ENCODE measurements around the gene TMEM238.

The TMEM238 gene

DNA sequence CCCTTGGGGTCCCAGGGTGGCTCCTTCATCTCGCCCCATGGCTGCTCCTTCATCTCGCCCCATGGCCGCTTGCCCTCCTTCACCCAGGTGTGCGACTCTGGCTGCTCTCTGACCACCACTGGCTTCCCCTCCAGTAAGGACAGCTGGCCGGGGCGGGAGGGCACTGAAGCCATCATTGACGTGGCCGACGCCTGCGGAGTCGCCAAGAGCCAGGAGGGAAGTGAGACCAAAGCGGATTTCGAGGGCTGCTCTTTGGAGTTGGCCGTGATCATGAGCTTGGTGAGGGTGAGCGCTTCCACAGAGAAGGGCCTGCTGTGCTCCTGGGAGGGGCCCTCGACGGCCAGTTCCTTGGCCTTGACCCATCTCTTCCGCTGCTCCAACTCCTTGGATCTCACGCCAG lies 25.6 kb downstream of the TMEM238 start:
- H3K27me3 ChIP-seq (ENCODE audit: control insufficient read depth in 1 of 2, insufficient read depth in 2 of 2, low read length in 2 of 2): peaks cover 7 to 9% of the 10 kb centered on the region in 2 donors

DNA sequence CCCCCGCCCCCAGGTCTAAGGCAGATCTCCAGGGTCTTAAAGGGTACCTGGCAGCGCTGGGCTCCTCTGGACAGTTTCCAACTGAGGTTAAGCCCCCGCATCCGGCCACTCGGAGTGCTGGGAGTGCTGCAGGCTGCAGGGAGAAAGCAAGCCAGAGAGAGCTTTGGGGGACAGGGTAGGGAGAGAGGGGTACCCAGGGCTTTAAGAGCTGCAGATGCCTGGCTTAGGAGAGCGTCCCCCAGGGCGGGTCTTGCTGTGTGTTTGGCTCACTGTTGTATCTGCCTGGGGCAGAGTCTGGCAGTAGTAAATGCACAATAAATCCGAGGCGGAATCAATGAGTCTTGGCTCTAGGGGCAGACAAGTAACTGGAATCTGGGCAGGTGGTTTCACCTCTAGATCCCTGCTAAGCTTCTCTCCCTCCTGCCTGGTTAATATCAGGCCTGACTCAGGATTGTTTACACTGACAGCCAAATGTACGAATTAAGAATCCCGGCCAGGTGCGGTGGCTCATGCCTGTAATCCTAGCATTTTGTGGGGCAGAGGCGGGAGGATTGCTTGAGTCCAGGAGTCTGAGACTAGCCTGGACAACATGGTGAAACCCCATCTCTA lies 28.8 kb downstream of the TMEM238 start:
- no peak overlapping the region for H3K4me3 ChIP-seq (ENCODE audit: low read depth in 1 of 2, low read length in 2 of 2)

More for the DNA sequence above, 25.6 kb downstream of the TMEM238 start:
- H3K4me3 ChIP-seq (ENCODE audit: low read depth in 1 of 2, low read length in 2 of 2): no peak overlapping the region
- H3K9me3 ChIP-seq (ENCODE audit: control insufficient read depth in 1 of 2, low read length in 2 of 2): no peaks in the 10 kb centered on the region
- H3K27ac ChIP-seq (ENCODE audit: low read depth, low read length): no peak overlapping the region
- peaks cover 2 to 4% of the 10 kb centered on the region in 2 donors for H3K4me1 ChIP-seq (ENCODE audit: control insufficient read depth in 1 of 2, insufficient read depth in 2 of 2, low read length in 2 of 2)
- no peak overlapping the region for H3K9ac ChIP-seq (ENCODE audit: low read depth in 1 of 2, low read length in 2 of 2)
- H3K36me3 ChIP-seq (ENCODE audit: control insufficient read depth in 1 of 2, insufficient read depth in 2 of 2, low read length in 2 of 2): no peaks in the 10 kb centered on the region

DNA sequence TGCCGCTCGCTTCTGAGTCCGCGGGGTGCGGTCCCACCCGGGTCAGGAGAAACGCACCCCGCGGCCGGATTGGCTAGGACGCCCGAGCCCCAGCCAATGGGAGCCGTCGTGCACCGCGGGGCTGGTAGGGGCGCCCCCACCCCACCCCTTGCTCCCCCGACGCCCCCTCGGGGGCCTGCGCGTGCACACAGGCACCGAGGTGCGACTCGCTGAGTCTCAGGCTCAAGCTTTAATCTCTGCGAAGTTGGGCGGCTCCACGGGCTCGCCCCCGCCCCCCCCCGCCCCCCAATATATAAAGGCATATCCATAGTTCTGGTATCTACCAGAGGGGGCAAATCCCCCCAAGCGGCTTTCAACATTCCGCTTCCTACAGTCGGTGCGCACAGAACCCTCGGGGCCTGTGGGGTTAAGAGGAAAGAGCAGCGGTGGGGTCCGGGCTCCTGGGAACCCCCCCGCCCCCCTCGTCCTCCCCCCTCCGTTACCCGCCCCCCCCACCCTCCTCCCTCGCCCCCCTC lies 29.3 kb downstream of the TMEM238 start, which contains the start of gene COX6B2:
Gene COX6B2, minus strand, starts transcription at position 22 of the 515 bp plus-strand sequence. CDS start 198 bp downstream, outside the sequence.
- peaks cover 17 to 28% of the 10 kb centered on the region in 2 donors for H3K4me1 ChIP-seq (ENCODE audit: control insufficient read depth in 1 of 2, insufficient read depth in 2 of 2, low read length in 2 of 2)
- H3K9ac ChIP-seq (ENCODE audit: low read depth in 1 of 2, low read length in 2 of 2): no peak within 1 kb of the TSS
- peaks cover 27 to 36% of the 10 kb centered on the region in 2 donors for H3K27me3 ChIP-seq (ENCODE audit: control insufficient read depth in 1 of 2, insufficient read depth in 2 of 2, low read length in 2 of 2)
- H3K36me3 ChIP-seq (ENCODE audit: control insufficient read depth in 1 of 2, insufficient read depth in 2 of 2, low read length in 2 of 2): no peaks in the 10 kb centered on the region
- no peaks in the 10 kb centered on the region for H3K9me3 ChIP-seq (ENCODE audit: control insufficient read depth in 1 of 2, low read length in 2 of 2)
- peak within 1 kb of the TSS; percentile 48 to 63 for H3K4me3 ChIP-seq (ENCODE audit: low read depth in 1 of 2, low read length in 2 of 2)
- no peak within 1 kb of the TSS for H3K27ac ChIP-seq (ENCODE audit: low read depth, low read length)

More for the DNA sequence above, 28.8 kb downstream of the TMEM238 start:
- Histone ChIP-seq H3K27me3 (ENCODE audit: control insufficient read depth in 1 of 2, insufficient read depth in 2 of 2, low read length in 2 of 2) (peaks cover 27 to 36% of the 10 kb centered on the region in 2 donors), H3K9me3 (ENCODE audit: control insufficient read depth in 1 of 2, low read length in 2 of 2) (no peaks in the 10 kb centered on the region), H3K36me3 (ENCODE audit: control insufficient read depth in 1 of 2, insufficient read depth in 2 of 2, low read length in 2 of 2) (no peaks in the 10 kb centered on the region), H3K9ac (ENCODE audit: low read depth in 1 of 2, low read length in 2 of 2) (no peak overlapping the region), H3K4me1 (ENCODE audit: control insufficient read depth in 1 of 2, insufficient read depth in 2 of 2, low read length in 2 of 2) (peaks cover 17 to 28% of the 10 kb centered on the region in 2 donors), H3K27ac (ENCODE audit: low read depth, low read length) (no peak overlapping the region)

GRCh38 chr19:55353803-55354697 lies 30.0 kb downstream of the TMEM238 start:
- H3K9me3 ChIP-seq (ENCODE audit: control insufficient read depth in 1 of 2, low read length in 2 of 2): no peaks in the 10 kb centered on the region
- no peaks in the 10 kb centered on the region for H3K36me3 ChIP-seq (ENCODE audit: control insufficient read depth in 1 of 2, insufficient read depth in 2 of 2, low read length in 2 of 2)
- peaks cover 27 to 36% of the 10 kb centered on the region in 2 donors for H3K27me3 ChIP-seq (ENCODE audit: control insufficient read depth in 1 of 2, insufficient read depth in 2 of 2, low read length in 2 of 2)
- H3K4me3 ChIP-seq (ENCODE audit: low read depth in 1 of 2, low read length in 2 of 2): peak overlapping the region; percentile 48 to 63
- no peak overlapping the region for H3K27ac ChIP-seq (ENCODE audit: low read depth, low read length)
- H3K4me1 ChIP-seq (ENCODE audit: control insufficient read depth in 1 of 2, insufficient read depth in 2 of 2, low read length in 2 of 2): peaks cover 17 to 28% of the 10 kb centered on the region in 2 donors
- no peak overlapping the region for H3K9ac ChIP-seq (ENCODE audit: low read depth in 1 of 2, low read length in 2 of 2)

DNA sequence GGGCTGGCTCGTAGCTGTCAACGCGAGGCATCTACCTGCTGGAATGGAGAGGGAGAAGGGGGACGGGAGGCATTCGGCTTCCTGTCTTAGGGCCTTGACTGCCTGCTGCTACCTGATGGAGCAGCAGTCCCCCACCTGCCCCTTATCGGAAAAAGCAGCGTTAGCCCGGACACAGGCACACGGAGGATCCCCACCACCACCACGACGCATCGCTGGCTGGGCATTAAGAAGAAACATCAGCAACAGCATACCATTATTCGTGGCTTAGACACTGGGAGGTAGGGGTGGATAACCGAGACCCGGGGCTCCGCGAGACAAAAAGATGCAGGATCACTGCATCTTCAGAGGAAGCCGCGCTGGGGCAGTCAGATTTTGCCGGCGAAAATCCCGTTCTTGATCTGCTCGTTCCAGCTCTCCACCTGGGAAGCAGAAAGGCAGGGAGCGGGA lies 30.7 kb downstream of the TMEM238 start:
- no peaks in the 10 kb centered on the region for H3K9me3 ChIP-seq (ENCODE audit: control insufficient read depth in 1 of 2, low read length in 2 of 2)
- no peak overlapping the region for H3K9ac ChIP-seq (ENCODE audit: low read depth in 1 of 2, low read length in 2 of 2)
- peaks cover 17 to 28% of the 10 kb centered on the region in 2 donors for H3K4me1 ChIP-seq (ENCODE audit: control insufficient read depth in 1 of 2, insufficient read depth in 2 of 2, low read length in 2 of 2)
- no peaks in the 10 kb centered on the region for H3K36me3 ChIP-seq (ENCODE audit: control insufficient read depth in 1 of 2, insufficient read depth in 2 of 2, low read length in 2 of 2)
- H3K27ac ChIP-seq (ENCODE audit: low read depth, low read length): no peak overlapping the region
- H3K27me3 ChIP-seq (ENCODE audit: control insufficient read depth in 1 of 2, insufficient read depth in 2 of 2, low read length in 2 of 2): peaks cover 27 to 36% of the 10 kb centered on the region in 2 donors
- peak overlapping the region; percentile 48 to 63 for H3K4me3 ChIP-seq (ENCODE audit: low read depth in 1 of 2, low read length in 2 of 2)

DNA sequence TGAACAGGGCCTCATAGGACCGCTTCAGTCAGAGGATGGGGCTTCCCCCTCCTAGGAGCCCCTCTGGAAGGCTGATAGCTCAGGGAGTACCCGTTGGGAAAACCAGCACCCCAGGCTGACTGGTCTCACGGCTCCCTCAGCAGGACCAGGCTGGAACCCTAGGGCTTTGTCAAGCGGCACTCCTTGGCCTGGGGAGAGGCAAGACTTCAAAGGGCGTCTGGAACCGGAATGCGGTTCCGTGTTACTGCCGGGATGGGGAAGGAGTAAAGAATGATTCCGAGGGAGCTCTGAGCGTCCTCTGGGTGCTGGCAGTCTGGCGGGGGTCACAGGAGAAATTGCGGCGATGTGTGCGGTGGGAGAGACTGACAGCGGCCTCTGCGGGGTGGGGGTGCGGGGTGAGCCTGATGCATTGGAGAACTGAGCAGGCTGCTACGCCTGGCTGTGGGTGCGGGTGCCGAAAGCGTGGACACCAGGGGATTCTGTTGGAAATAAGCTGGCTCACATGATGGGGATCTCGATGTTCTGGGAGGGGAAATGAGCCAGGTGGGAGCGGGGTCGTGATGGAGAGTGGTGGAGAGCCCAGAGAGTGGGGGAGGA lies 31.4 kb downstream of the TMEM238 start:
- no peaks in the 10 kb centered on the region for H3K36me3 ChIP-seq (ENCODE audit: control insufficient read depth in 1 of 2, insufficient read depth in 2 of 2, low read length in 2 of 2)
- H3K27ac ChIP-seq (ENCODE audit: low read depth, low read length): no peak overlapping the region
- H3K9me3 ChIP-seq (ENCODE audit: control insufficient read depth in 1 of 2, low read length in 2 of 2): no peaks in the 10 kb centered on the region
- H3K4me1 ChIP-seq (ENCODE audit: control insufficient read depth in 1 of 2, insufficient read depth in 2 of 2, low read length in 2 of 2): peaks cover 17 to 28% of the 10 kb centered on the region in 2 donors
- H3K27me3 ChIP-seq (ENCODE audit: control insufficient read depth in 1 of 2, insufficient read depth in 2 of 2, low read length in 2 of 2): peaks cover 27 to 36% of the 10 kb centered on the region in 2 donors
- no peak overlapping the region for H3K9ac ChIP-seq (ENCODE audit: low read depth in 1 of 2, low read length in 2 of 2)
- no peak overlapping the region for H3K4me3 ChIP-seq (ENCODE audit: low read depth in 1 of 2, low read length in 2 of 2)

DNA sequence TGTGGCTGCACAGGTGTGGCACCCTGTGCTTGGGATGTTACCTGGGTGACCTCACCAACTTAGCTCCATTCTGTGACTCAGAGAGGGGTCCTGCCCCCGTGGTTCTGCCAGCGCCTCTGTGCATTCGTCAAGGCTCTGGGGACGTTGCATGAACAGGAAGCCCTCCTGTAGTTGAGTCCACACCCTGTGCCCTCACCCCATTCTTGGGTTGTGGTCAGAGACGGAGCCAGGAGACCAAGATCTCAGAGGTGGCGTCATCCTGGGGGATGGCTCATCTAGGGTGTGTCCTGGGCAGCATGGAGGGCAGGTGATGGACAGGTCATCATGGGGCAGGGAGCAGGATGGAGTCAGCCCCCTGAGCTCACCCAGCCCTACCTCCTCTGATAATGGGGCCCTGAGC lies 32.1 kb downstream of the TMEM238 start:
- Histone ChIP-seq H3K9me3 (ENCODE audit: control insufficient read depth in 1 of 2, low read length in 2 of 2) (no peaks in the 10 kb centered on the region), H3K4me3 (ENCODE audit: low read depth in 1 of 2, low read length in 2 of 2) (no peak overlapping the region), H3K27me3 (ENCODE audit: control insufficient read depth in 1 of 2, insufficient read depth in 2 of 2, low read length in 2 of 2) (peaks cover 27 to 34% of the 10 kb centered on the region in 2 donors), H3K36me3 (ENCODE audit: control insufficient read depth in 1 of 2, insufficient read depth in 2 of 2, low read length in 2 of 2) (no peaks in the 10 kb centered on the region), H3K4me1 (ENCODE audit: control insufficient read depth in 1 of 2, insufficient read depth in 2 of 2, low read length in 2 of 2) (peaks cover 17 to 28% of the 10 kb centered on the region in 2 donors), H3K9ac (ENCODE audit: low read depth in 1 of 2, low read length in 2 of 2) (no peak overlapping the region), H3K27ac (ENCODE audit: low read depth, low read length) (no peak overlapping the region)

DNA sequence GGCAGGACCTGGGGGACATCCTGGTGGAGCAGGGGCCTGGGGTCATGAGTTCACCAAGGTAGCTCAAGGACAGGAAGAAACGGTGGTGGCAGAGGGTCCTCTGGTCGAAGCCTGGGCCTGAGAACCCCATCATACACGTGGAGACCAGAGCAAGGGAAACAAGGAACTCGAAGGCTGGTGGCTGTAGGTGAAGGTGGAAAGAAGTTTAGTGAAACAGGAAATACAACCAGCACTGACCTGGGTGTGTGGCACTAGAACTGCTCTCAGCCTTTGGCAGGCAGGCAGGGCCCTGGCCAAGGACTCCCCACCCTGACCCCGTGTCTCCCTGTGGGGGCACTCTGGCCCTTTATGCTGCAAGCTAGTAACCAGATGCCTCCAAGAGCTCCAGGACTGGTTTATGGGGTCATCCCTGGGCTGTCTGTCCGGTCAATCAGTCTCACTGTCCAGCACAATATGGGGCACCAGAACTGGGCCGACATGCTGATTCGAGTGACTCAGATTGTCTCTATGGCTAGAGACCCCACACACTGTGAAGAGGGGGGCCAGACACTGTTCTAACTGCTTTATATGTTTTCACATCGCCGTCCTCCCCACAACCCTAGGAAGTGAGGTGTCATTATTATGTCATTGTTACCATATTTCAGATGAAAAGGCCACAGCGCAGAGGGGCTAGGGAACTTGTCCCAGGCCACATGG lies 33.3 kb downstream of the TMEM238 start:
- Histone ChIP-seq H3K4me1 (ENCODE audit: control insufficient read depth in 1 of 2, insufficient read depth in 2 of 2, low read length in 2 of 2) (peaks cover 20 to 28% of the 10 kb centered on the region in 2 donors), H3K9me3 (ENCODE audit: control insufficient read depth in 1 of 2, low read length in 2 of 2) (no peaks in the 10 kb centered on the region), H3K27me3 (ENCODE audit: control insufficient read depth in 1 of 2, insufficient read depth in 2 of 2, low read length in 2 of 2) (peaks cover 27 to 32% of the 10 kb centered on the region in 2 donors)

GRCh38 chr19:55348317-55349034 lies 35.6 kb downstream of the TMEM238 start:
- H3K27me3 ChIP-seq (ENCODE audit: control insufficient read depth in 1 of 2, insufficient read depth in 2 of 2, low read length in 2 of 2): peaks cover 21 to 26% of the 10 kb centered on the region in 2 donors
- H3K4me3 ChIP-seq (ENCODE audit: low read depth in 1 of 2, low read length in 2 of 2): no peak overlapping the region
- no peaks in the 10 kb centered on the region for H3K9me3 ChIP-seq (ENCODE audit: control insufficient read depth in 1 of 2, low read length in 2 of 2)
- H3K27ac ChIP-seq (ENCODE audit: low read depth, low read length): no peak overlapping the region
- peaks cover 4 to 10% of the 10 kb centered on the region in 2 donors for H3K36me3 ChIP-seq (ENCODE audit: control insufficient read depth in 1 of 2, insufficient read depth in 2 of 2, low read length in 2 of 2)
- H3K4me1 ChIP-seq (ENCODE audit: control insufficient read depth in 1 of 2, insufficient read depth in 2 of 2, low read length in 2 of 2): peaks cover 22 to 23% of the 10 kb centered on the region in 2 donors
- no peak overlapping the region for H3K9ac ChIP-seq (ENCODE audit: low read depth in 1 of 2, low read length in 2 of 2)

More for the DNA sequence above, 33.3 kb downstream of the TMEM238 start:
- Histone ChIP-seq H3K4me3 (ENCODE audit: low read depth in 1 of 2, low read length in 2 of 2) (no peak overlapping the region), H3K9ac (ENCODE audit: low read depth in 1 of 2, low read length in 2 of 2) (no peak overlapping the region), H3K36me3 (ENCODE audit: control insufficient read depth in 1 of 2, insufficient read depth in 2 of 2, low read length in 2 of 2) (peaks cover 0 to 3% of the 10 kb centered on the region in 2 donors), H3K27ac (ENCODE audit: low read depth, low read length) (no peak overlapping the region)

Data from duodenal mucosa (tissue), 2 donors.